ENCODE measurements around the gene PPP1R1C. TPM values are rescaled to one million over a fixed set of nuclear protein-coding genes. Genes with fewer than 3 reads are reported as not detected.

The PPP1R1C gene
- polyA plus RNA-seq, 1 donor from 2014 or later = not detected

GRCh38 chr2:181988154-181988924, 2.7 kb downstream of the PPP1R1C start:
- no peak overlapping the region for H3K27ac Mint-ChIP-seq
- peaks cover 1% of the 10 kb centered on the region for H3K36me3 Mint-ChIP-seq
- H3K9me3 Mint-ChIP-seq = no peaks in the 10 kb centered on the region
- peaks cover 10 to 13% (median 10%) of the 10 kb centered on the region in 3 donors for H3K4me1 Mint-ChIP-seq
- no peak overlapping the region for H3K4me3 Mint-ChIP-seq
- no peaks in the 10 kb centered on the region for H3K27me3 Mint-ChIP-seq

- Mint-ChIP-seq H3K4me1 (peaks cover 10 to 13% (median 10%) of the 10 kb centered on the region in 3 donors), H3K4me3 (no peak overlapping the region), H3K9me3 (no peaks in the 10 kb centered on the region), H3K36me3 (peaks cover 1% of the 10 kb centered on the region), H3K27ac (no peak overlapping the region), H3K27me3 (no peaks in the 10 kb centered on the region)
Observed at GRCh38 chr2:181989099-181989498, 3.4 kb downstream of the PPP1R1C start.

GRCh38 chr2:181991171-181991885, 5.7 kb downstream of the PPP1R1C start:
- no peaks in the 10 kb centered on the region for H3K27me3 Mint-ChIP-seq
- no peaks in the 10 kb centered on the region for H3K9me3 Mint-ChIP-seq
- peak overlapping the region in 1 of 4 donors; percentile 33 for H3K4me3 Mint-ChIP-seq
- H3K4me1 Mint-ChIP-seq = peaks cover 10 to 15% (median 11%) of the 10 kb centered on the region in 3 donors
- peaks cover 1% of the 10 kb centered on the region for H3K36me3 Mint-ChIP-seq
- H3K27ac Mint-ChIP-seq = no peak overlapping the region

- peaks cover 1% of the 10 kb centered on the region for H3K36me3 Mint-ChIP-seq
- H3K4me1 Mint-ChIP-seq = peaks cover 10 to 15% (median 11%) of the 10 kb centered on the region in 3 donors
- no peak overlapping the region for H3K4me3 Mint-ChIP-seq
- no peak overlapping the region for H3K27ac Mint-ChIP-seq
- H3K27me3 Mint-ChIP-seq = no peaks in the 10 kb centered on the region
- H3K9me3 Mint-ChIP-seq = no peaks in the 10 kb centered on the region
Observed at GRCh38 chr2:181992776-181993175, 7.1 kb downstream of the PPP1R1C start.

- Mint-ChIP-seq H3K27ac (no peak overlapping the region), H3K36me3 (no peaks in the 10 kb centered on the region), H3K4me1 (peaks cover 10 to 15% (median 13%) of the 10 kb centered on the region in 3 donors), H3K27me3 (no peaks in the 10 kb centered on the region), H3K4me3 (no peak overlapping the region), H3K9me3 (no peaks in the 10 kb centered on the region)
Observed at GRCh38 chr2:181995289-181995688, 9.6 kb downstream of the PPP1R1C start.

GRCh38 chr2:181998041-181998835, 12.6 kb downstream of the PPP1R1C start:
- H3K27ac Mint-ChIP-seq = no peak overlapping the region
- H3K4me1 Mint-ChIP-seq = peaks cover 0 to 5% (median 2%) of the 10 kb centered on the region in 3 donors
- H3K36me3 Mint-ChIP-seq = no peaks in the 10 kb centered on the region
- no peak overlapping the region for H3K4me3 Mint-ChIP-seq
- H3K27me3 Mint-ChIP-seq = no peaks in the 10 kb centered on the region
- H3K9me3 Mint-ChIP-seq = no peaks in the 10 kb centered on the region

GRCh38 chr2:181998891-181999654, 13.4 kb downstream of the PPP1R1C start:
- Mint-ChIP-seq H3K4me1 (peaks cover 0 to 5% (median 2%) of the 10 kb centered on the region in 3 donors), H3K36me3 (no peaks in the 10 kb centered on the region), H3K27me3 (no peaks in the 10 kb centered on the region), H3K9me3 (no peaks in the 10 kb centered on the region), H3K4me3 (no peak overlapping the region), H3K27ac (no peak overlapping the region)

- H3K4me3 Mint-ChIP-seq = no peak overlapping the region
- no peaks in the 10 kb centered on the region for H3K9me3 Mint-ChIP-seq
- peaks cover 0 to 2% (median 0%) of the 10 kb centered on the region in 3 donors for H3K4me1 Mint-ChIP-seq
- no peaks in the 10 kb centered on the region for H3K27me3 Mint-ChIP-seq
- no peak overlapping the region for H3K27ac Mint-ChIP-seq
- no peaks in the 10 kb centered on the region for H3K36me3 Mint-ChIP-seq
Observed at GRCh38 chr2:181999911-182000310, 14.3 kb downstream of the PPP1R1C start.

GRCh38 chr2:182004945-182005520, 19.4 kb downstream of the PPP1R1C start:
- no peaks in the 10 kb centered on the region for H3K27me3 Mint-ChIP-seq
- no peaks in the 10 kb centered on the region for H3K36me3 Mint-ChIP-seq
- no peak overlapping the region for H3K4me3 Mint-ChIP-seq
- H3K27ac Mint-ChIP-seq = no peak overlapping the region
- H3K4me1 Mint-ChIP-seq = no peaks in the 10 kb centered on the region
- no peaks in the 10 kb centered on the region for H3K9me3 Mint-ChIP-seq

GRCh38 chr2:182006595-182007341, 21.1 kb downstream of the PPP1R1C start:
- H3K27me3 Mint-ChIP-seq = no peaks in the 10 kb centered on the region
- no peaks in the 10 kb centered on the region for H3K36me3 Mint-ChIP-seq
- no peaks in the 10 kb centered on the region for H3K4me1 Mint-ChIP-seq
- peaks cover 0 to 2% (median 0%) of the 10 kb centered on the region in 3 donors for H3K9me3 Mint-ChIP-seq
- no peak overlapping the region for H3K27ac Mint-ChIP-seq
- no peak overlapping the region for H3K4me3 Mint-ChIP-seq

GRCh38 chr2:182014284-182014683, 28.6 kb downstream of the PPP1R1C start:
- H3K9me3 Mint-ChIP-seq = peaks cover 7 to 19% (median 11%) of the 10 kb centered on the region in 3 donors
- H3K27ac Mint-ChIP-seq = no peak overlapping the region
- peaks cover 2% of the 10 kb centered on the region for H3K36me3 Mint-ChIP-seq
- H3K27me3 Mint-ChIP-seq = no peaks in the 10 kb centered on the region
- H3K4me1 Mint-ChIP-seq = no peaks in the 10 kb centered on the region
- no peak overlapping the region for H3K4me3 Mint-ChIP-seq

- Mint-ChIP-seq H3K4me3 (peak overlapping the region in 1 of 4 donors; percentile 19), H3K27ac (no peak overlapping the region), H3K4me1 (peaks cover 0 to 3% (median under 1%) of the 10 kb centered on the region in 3 donors), H3K36me3 (peaks cover 2% of the 10 kb centered on the region), H3K9me3 (peaks cover 7 to 19% (median 11%) of the 10 kb centered on the region in 3 donors), H3K27me3 (no peaks in the 10 kb centered on the region)
Observed at GRCh38 chr2:182015334-182016109, 29.9 kb downstream of the PPP1R1C start.

GRCh38 chr2:182018218-182018617, 32.6 kb downstream of the PPP1R1C start:
- peaks cover 8 to 18% (median 16%) of the 10 kb centered on the region in 3 donors for H3K9me3 Mint-ChIP-seq

More at GRCh38 chr2:182018218-182018617, 32.6 kb downstream of the PPP1R1C start:
- Mint-ChIP-seq H3K27ac (no peak overlapping the region), H3K4me3 (no peak overlapping the region), H3K36me3 (peaks cover 2% of the 10 kb centered on the region), H3K4me1 (peaks cover 0 to 9% (median 1%) of the 10 kb centered on the region in 3 donors), H3K27me3 (no peaks in the 10 kb centered on the region)
